Neural progenitor cell (in vitro differentiated cells): ENCODE data around the gene INCA1.

Experiments
- EZH2 ChIP-seq: fragments of 200-600 bp; sonication (generic); IDR thresholded peaks from 2 replicates; pipeline ENCODE4 v1.6.1; 2017; ENCODE audit warnings: antibody characterized with exemption, mild to moderate bottlenecking, moderate library complexity
- TF ChIP-seq, protein P1 (sequence below): fragments of 200-600 bp; sonication (generic); IDR thresholded peaks from 2 replicates; pipeline ENCODE4 v1.5.1; 2017; ENCODE audit warnings: antibody characterized with exemption, mild to moderate bottlenecking

DNA sequence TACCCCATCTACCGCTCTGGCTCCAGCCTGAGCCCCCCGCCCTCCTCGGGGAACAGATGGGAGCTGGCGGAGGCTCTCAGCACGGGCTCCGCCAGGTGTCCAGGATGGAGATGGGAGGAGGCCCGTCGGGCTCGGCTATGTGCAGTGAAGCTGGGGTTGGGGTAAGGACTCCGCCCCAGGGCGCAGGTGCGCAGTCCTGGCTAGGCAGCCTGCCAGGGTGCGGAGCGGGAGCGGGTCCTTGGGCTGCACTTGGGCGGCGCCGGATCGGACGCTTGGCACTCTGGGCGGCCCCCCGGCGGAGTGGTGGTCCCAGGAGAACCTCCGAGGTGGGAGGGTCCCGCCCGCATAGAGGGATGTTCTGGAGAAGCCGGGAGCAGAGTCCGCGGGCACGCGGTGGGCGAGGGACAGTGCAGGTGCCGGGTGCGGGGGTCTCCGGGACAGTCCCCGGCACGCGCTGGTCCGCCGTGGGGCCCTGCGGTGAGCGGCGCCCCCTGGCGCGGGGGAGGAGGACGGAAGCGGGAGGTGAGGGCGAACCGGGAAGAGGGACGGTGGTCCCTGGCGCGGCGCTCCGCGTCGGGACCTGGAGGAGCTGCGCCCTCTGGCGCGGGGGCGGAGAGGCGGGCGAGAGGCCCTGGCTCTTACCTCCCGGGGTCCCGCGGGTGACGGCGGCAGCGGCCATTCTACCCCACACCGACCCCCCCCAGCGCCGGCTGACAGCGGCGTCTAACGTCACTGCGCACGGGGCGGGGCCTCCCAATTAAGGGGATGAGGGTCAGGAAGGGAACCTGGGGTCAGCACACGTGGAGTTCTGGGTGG, 10.2 kb downstream of the INCA1 start, which contains the start of gene CAMTA2:
- TF ChIP-seq, protein P1, sequence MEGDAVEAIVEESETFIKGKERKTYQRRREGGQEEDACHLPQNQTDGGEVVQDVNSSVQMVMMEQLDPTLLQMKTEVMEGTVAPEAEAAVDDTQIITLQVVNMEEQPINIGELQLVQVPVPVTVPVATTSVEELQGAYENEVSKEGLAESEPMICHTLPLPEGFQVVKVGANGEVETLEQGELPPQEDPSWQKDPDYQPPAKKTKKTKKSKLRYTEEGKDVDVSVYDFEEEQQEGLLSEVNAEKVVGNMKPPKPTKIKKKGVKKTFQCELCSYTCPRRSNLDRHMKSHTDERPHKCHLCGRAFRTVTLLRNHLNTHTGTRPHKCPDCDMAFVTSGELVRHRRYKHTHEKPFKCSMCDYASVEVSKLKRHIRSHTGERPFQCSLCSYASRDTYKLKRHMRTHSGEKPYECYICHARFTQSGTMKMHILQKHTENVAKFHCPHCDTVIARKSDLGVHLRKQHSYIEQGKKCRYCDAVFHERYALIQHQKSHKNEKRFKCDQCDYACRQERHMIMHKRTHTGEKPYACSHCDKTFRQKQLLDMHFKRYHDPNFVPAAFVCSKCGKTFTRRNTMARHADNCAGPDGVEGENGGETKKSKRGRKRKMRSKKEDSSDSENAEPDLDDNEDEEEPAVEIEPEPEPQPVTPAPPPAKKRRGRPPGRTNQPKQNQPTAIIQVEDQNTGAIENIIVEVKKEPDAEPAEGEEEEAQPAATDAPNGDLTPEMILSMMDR, result peak; percentile 70
- TF ChIP-seq EZH2, result peak; percentile 72
